ENCODE results near the gene ASCC1. TPM values are rescaled to one million over a fixed set of nuclear protein-coding genes. Genes with fewer than 3 reads are reported as not detected.
"Not testable (repeated sequence)": the region's sequence is repeated elsewhere in the genome, so short reads cannot be mapped to it uniquely, and the experiment has no call there.

The ASCC1 gene
- total and polyA plus RNA-seq, 9 donors, result 16.2 to 33.0 (median 24.9) TPM

GRCh38 chr10:72238392-72239175 is 22.5 kb upstream of the ASCC1 start:
- H3K4me1 ChIP-seq (ENCODE audit: control insufficient read depth, insufficient read depth, low read length), result peaks cover 19% of the 10 kb centered on the region
- H3K36me3 ChIP-seq (ENCODE audit: control insufficient read depth, insufficient read depth, low read length), result peaks cover 16% of the 10 kb centered on the region
- no peak overlapping the region for H3K27ac ChIP-seq (ENCODE audit: low read length)
- H3K4me3 ChIP-seq (ENCODE audit: low read length), result no peak overlapping the region
- WGBS (ENCODE audit: insufficient coverage), result 80% methylated on average over 1 of the region's 13 CpGs
- no peak for DNase-seq
- no peaks in the 10 kb centered on the region for H3K27me3 ChIP-seq (ENCODE audit: control insufficient read depth, insufficient read depth, low read length)
- no peaks in the 10 kb centered on the region for H3K9me3 ChIP-seq (replicated peaks; ENCODE audit: control insufficient read depth, low read depth, low read length)

GRCh38 chr10:72235544-72236279 is 19.6 kb upstream of the ASCC1 start:
- Histone ChIP-seq H3K4me1 (ENCODE audit: control insufficient read depth, insufficient read depth, low read length) (peaks cover 11% of the 10 kb centered on the region), H3K27me3 (ENCODE audit: control insufficient read depth, insufficient read depth, low read length) (no peaks in the 10 kb centered on the region), H3K9me3 (replicated peaks; ENCODE audit: control insufficient read depth, low read depth, low read length) (no peaks in the 10 kb centered on the region), H3K27ac (ENCODE audit: low read length) (peak overlapping the region; percentile 60), H3K36me3 (ENCODE audit: control insufficient read depth, insufficient read depth, low read length) (peaks cover 34% of the 10 kb centered on the region), H3K4me3 (ENCODE audit: low read length) (no peak overlapping the region)
- DNase-seq, result no peak
- 69% methylated on average over 2 of the region's 6 CpGs for WGBS (ENCODE audit: insufficient coverage)

GRCh38 chr10:72234560-72235095 is 18.6 kb upstream of the ASCC1 start:
- H3K27ac ChIP-seq (ENCODE audit: low read length), result no peak overlapping the region
- no peaks in the 10 kb centered on the region for H3K27me3 ChIP-seq (ENCODE audit: control insufficient read depth, insufficient read depth, low read length)
- no peaks in the 10 kb centered on the region for H3K9me3 ChIP-seq (replicated peaks; ENCODE audit: control insufficient read depth, low read depth, low read length)
- WGBS (ENCODE audit: insufficient coverage), result 88% methylated on average over 4 of the region's 6 CpGs
- DNase-seq, result no peak
- peaks cover 36% of the 10 kb centered on the region for H3K36me3 ChIP-seq (ENCODE audit: control insufficient read depth, insufficient read depth, low read length)
- H3K4me3 ChIP-seq (ENCODE audit: low read length), result no peak overlapping the region
- H3K4me1 ChIP-seq (ENCODE audit: control insufficient read depth, insufficient read depth, low read length), result peaks cover 11% of the 10 kb centered on the region

GRCh38 chr10:72233621-72234020 is 17.5 kb upstream of the ASCC1 start:
- no peak for DNase-seq
- peaks cover 36% of the 10 kb centered on the region for H3K36me3 ChIP-seq (ENCODE audit: control insufficient read depth, insufficient read depth, low read length)
- peaks cover 11% of the 10 kb centered on the region for H3K4me1 ChIP-seq (ENCODE audit: control insufficient read depth, insufficient read depth, low read length)
- no peak overlapping the region for H3K27ac ChIP-seq (ENCODE audit: low read length)
- no peak overlapping the region for H3K4me3 ChIP-seq (ENCODE audit: low read length)
- no peaks in the 10 kb centered on the region for H3K27me3 ChIP-seq (ENCODE audit: control insufficient read depth, insufficient read depth, low read length)
- no peaks in the 10 kb centered on the region for H3K9me3 ChIP-seq (replicated peaks; ENCODE audit: control insufficient read depth, low read depth, low read length)

- WGBS (ENCODE audit: insufficient coverage), result 90% methylated on average over 2 of the region's 8 CpGs
- Histone ChIP-seq H3K4me1 (ENCODE audit: control insufficient read depth, insufficient read depth, low read length) (no peaks in the 10 kb centered on the region), H3K9me3 (replicated peaks; ENCODE audit: control insufficient read depth, low read depth, low read length) (no peaks in the 10 kb centered on the region), H3K4me3 (ENCODE audit: low read length) (no peak overlapping the region), H3K27me3 (ENCODE audit: control insufficient read depth, insufficient read depth, low read length) (no peaks in the 10 kb centered on the region), H3K36me3 (ENCODE audit: control insufficient read depth, insufficient read depth, low read length) (peaks cover 33% of the 10 kb centered on the region), H3K27ac (ENCODE audit: low read length) (no peak overlapping the region)
- DNase-seq, result no peak
Measured at GRCh38 chr10:72229261-72230251, 13.5 kb upstream of the ASCC1 start.

GRCh38 chr10:72228318-72228751 is 12.3 kb upstream of the ASCC1 start:
- DNase-seq, result no peak
- H3K36me3 ChIP-seq (ENCODE audit: control insufficient read depth, insufficient read depth, low read length), result peaks cover 34% of the 10 kb centered on the region
- H3K27ac ChIP-seq (ENCODE audit: low read length), result no peak overlapping the region
- H3K4me1 ChIP-seq (ENCODE audit: control insufficient read depth, insufficient read depth, low read length), result no peaks in the 10 kb centered on the region
- H3K9me3 ChIP-seq (replicated peaks; ENCODE audit: control insufficient read depth, low read depth, low read length), result no peaks in the 10 kb centered on the region
- 83% methylated on average over 1 of the region's 2 CpGs for WGBS (ENCODE audit: insufficient coverage)
- H3K27me3 ChIP-seq (ENCODE audit: control insufficient read depth, insufficient read depth, low read length), result no peaks in the 10 kb centered on the region
- H3K4me3 ChIP-seq (ENCODE audit: low read length), result no peak overlapping the region

GRCh38 chr10:72227826-72228225 is 11.8 kb upstream of the ASCC1 start:
- no peaks in the 10 kb centered on the region for H3K4me1 ChIP-seq (ENCODE audit: control insufficient read depth, insufficient read depth, low read length)
- DNase-seq, result no peak
- H3K36me3 ChIP-seq (ENCODE audit: control insufficient read depth, insufficient read depth, low read length), result peaks cover 29% of the 10 kb centered on the region
- no peak overlapping the region for H3K4me3 ChIP-seq (ENCODE audit: low read length)
- H3K27me3 ChIP-seq (ENCODE audit: control insufficient read depth, insufficient read depth, low read length), result no peaks in the 10 kb centered on the region
- WGBS (ENCODE audit: insufficient coverage), result 89% methylated on average over 2 of the region's 6 CpGs
- no peak overlapping the region for H3K27ac ChIP-seq (ENCODE audit: low read length)
- H3K9me3 ChIP-seq (replicated peaks; ENCODE audit: control insufficient read depth, low read depth, low read length), result no peaks in the 10 kb centered on the region

GRCh38 chr10:72226418-72227027 is 10.4 kb upstream of the ASCC1 start:
- no peak overlapping the region for H3K4me3 ChIP-seq (ENCODE audit: low read length)
- no peaks in the 10 kb centered on the region for H3K9me3 ChIP-seq (replicated peaks; ENCODE audit: control insufficient read depth, low read depth, low read length)
- 92% methylated on average over 4 of the region's 6 CpGs for WGBS (ENCODE audit: insufficient coverage)
- no peak for DNase-seq
- H3K36me3 ChIP-seq (ENCODE audit: control insufficient read depth, insufficient read depth, low read length), result peaks cover 26% of the 10 kb centered on the region
- H3K27me3 ChIP-seq (ENCODE audit: control insufficient read depth, insufficient read depth, low read length), result no peaks in the 10 kb centered on the region
- H3K27ac ChIP-seq (ENCODE audit: low read length), result no peak overlapping the region
- H3K4me1 ChIP-seq (ENCODE audit: control insufficient read depth, insufficient read depth, low read length), result no peaks in the 10 kb centered on the region

GRCh38 chr10:72224191-72224590 is 8.1 kb upstream of the ASCC1 start:
- H3K4me1 ChIP-seq (ENCODE audit: control insufficient read depth, insufficient read depth, low read length); H3K4me3 ChIP-seq (ENCODE audit: low read length); DNase-seq; H3K9me3 ChIP-seq (replicated peaks; ENCODE audit: control insufficient read depth, low read depth, low read length); H3K27ac ChIP-seq (ENCODE audit: low read length); H3K27me3 ChIP-seq (ENCODE audit: control insufficient read depth, insufficient read depth, low read length): not testable (repeated sequence)
- WGBS (ENCODE audit: insufficient coverage), result 96% methylated on average over 5 of the region's 6 CpGs
- peaks cover 22% of the 10 kb centered on the region for H3K36me3 ChIP-seq (ENCODE audit: control insufficient read depth, insufficient read depth, low read length)
